Right cardiac atrium (tissue), 5 donors: ENCODE data around the gene CDK6. TPM values are rescaled to one million over a fixed set of nuclear protein-coding genes. Genes with fewer than 3 reads are reported as not detected.

Source experiments
- ATAC-seq, 2 donors: fragments of 200-7000 bp; cut with Tn5 transposase; one replicate each; pipeline versions ENCODE4 v1.8.0 to v1.9.1; 2020; ENCODE audit warnings: moderate library complexity in 2 of 2, mild to moderate bottlenecking in 1 of 2
- DNase-seq, 3 donors: peaks; one replicate each; pipeline ENCODE4 v3.0.0-alpha.2; 2020
- H3K27ac ChIP-seq: one replicate; pipeline ENCODE4 v1.5.1; 2013; ENCODE audit warnings: mild to moderate bottlenecking, low read length, control low read depth, moderate library complexity
- H3K27me3 ChIP-seq: one replicate; pipeline ENCODE4 v1.6.1; 2013; ENCODE audit not compliant: control insufficient read depth, insufficient read depth
- H3K4me1 ChIP-seq: one replicate; pipeline ENCODE4 v1.6.1; 2013; ENCODE audit warnings: low read length; ENCODE audit not compliant: control insufficient read depth, insufficient read depth
- H3K4me3 ChIP-seq: one replicate; pipeline ENCODE4 v1.5.1; 2013; ENCODE audit warnings: low read length, control low read depth
- H3K9me3 ChIP-seq: one replicate; pipeline ENCODE4 v1.6.1; 2013; ENCODE audit warnings: low read length; ENCODE audit not compliant: control insufficient read depth
- WGBS: extraction: QIAGEN DNeasy Blood & Tissue Kit; methylation state at CpG from one replicate; pipeline ENCODE4 v1.1.7; 2013; 5-methylcytosine and 5-hydroxymethylcytosine counted together
- intact Hi-C, 4 donors: fragments of 100-400 bp; cut with DNase I; formaldehyde crosslinking; loops; one replicate each; pipeline versions ENCODE4 v1.11.0 to v1.14.0; 2022 to 2023
- polyA plus RNA-seq: library from polyadenylated mRNA; stranded (reverse); fragments of 200-250 nt; gene quantifications from one replicate; pipeline ENCODE4 v1.2.3, GENCODE V29; 2013
- total RNA-seq, 4 donors: library from RNA; stranded (reverse); fragmentation: NEBNext Ultra II Directional; extraction: Animal tissue kit (Norgen Biotek cat#: 25700); gene quantifications; one replicate each; pipeline ENCODE4 v1.2.1, GENCODE V29; 2021
- donor health status: healthy with polysubstance abuse.
- donor health status: DM: no; HTN: yes; CAD: no.
- donor health status: DM: no; HTN: no; CAD: no.
- donor health status: DM: no; HTN: yes; CAD: no; lungs with severe emphysema.
- donor health status: DM: yes; HTN: yes; CAD: no.

Gene CDK6
- total and polyA plus RNA-seq, 5 donors, result 1.8 to 9.7 (median 9.0) TPM

GRCh38 chr7:92694211-92694610 is 142.2 kb downstream of the CDK6 start:
- H3K27me3 ChIP-seq, result no peaks in the 10 kb centered on the region
- DNase-seq, result no peak
- H3K4me3 ChIP-seq, result no peak overlapping the region
- intact Hi-C loops, result loop anchor here in 2 of 4 donors (10.0 kb wide), 2 partner anchors 69 to 141 kb away; partner anchors contain the start of gene CDK6 (in 1 of the 2)
- no peak overlapping the region for H3K27ac ChIP-seq
- H3K9me3 ChIP-seq, result no peaks in the 10 kb centered on the region
- ATAC-seq, result no peak
- peaks cover 2% of the 10 kb centered on the region for H3K4me1 ChIP-seq

- no peak for DNase-seq
- Histone ChIP-seq H3K4me3 (no peak overlapping the region), H3K4me1 (peaks cover 1% of the 10 kb centered on the region), H3K27me3 (no peaks in the 10 kb centered on the region), H3K27ac (no peak overlapping the region), H3K9me3 (no peaks in the 10 kb centered on the region)
- WGBS, result 98% methylated on average over 1 of the region's 1 CpG
- intact Hi-C loops, result loop anchor here in 2 of 4 donors (10.0 kb wide), 2 partner anchors 69 to 141 kb away; partner anchors contain the start of gene CDK6 (in 1 of the 2)
- ATAC-seq, result no peak
Measured at GRCh38 chr7:92693519-92693918, 142.9 kb downstream of the CDK6 start.

GRCh38 chr7:92691578-92691977 is 144.8 kb downstream of the CDK6 start:
- H3K27me3 ChIP-seq, result no peaks in the 10 kb centered on the region
- no peaks in the 10 kb centered on the region for H3K9me3 ChIP-seq
- H3K27ac ChIP-seq, result no peak overlapping the region
- no peak overlapping the region for H3K4me3 ChIP-seq
- 39% methylated on average over 2 of the region's 2 CpGs for WGBS
- ATAC-seq (no peak), DNase-seq (no peak)
- intact Hi-C loops, result loop anchor here in 2 of 4 donors (10.0 kb wide), 2 partner anchors 67 to 143 kb away; partner anchors contain the start of gene CDK6 (in 1 of the 2)
- no peaks in the 10 kb centered on the region for H3K4me1 ChIP-seq

GRCh38 chr7:92685136-92686042 is 151.0 kb downstream of the CDK6 start:
- Histone ChIP-seq H3K27me3 (no peaks in the 10 kb centered on the region), H3K4me1 (peaks cover 3% of the 10 kb centered on the region), H3K9me3 (no peaks in the 10 kb centered on the region), H3K27ac (no peak overlapping the region), H3K4me3 (no peak overlapping the region)
- intact Hi-C loops, result no loop called here
- ATAC-seq (no peak), DNase-seq (peak in 1 of 3 donors; percentile 39)
- WGBS, result 90% methylated on average over 6 of the region's 6 CpGs

GRCh38 chr7:92684274-92684673 is 152.1 kb downstream of the CDK6 start:
- Histone ChIP-seq H3K9me3 (no peaks in the 10 kb centered on the region), H3K4me3 (no peak overlapping the region), H3K27ac (no peak overlapping the region), H3K4me1 (peaks cover 3% of the 10 kb centered on the region), H3K27me3 (no peaks in the 10 kb centered on the region)
- no peak for DNase-seq
- intact Hi-C loops, result no loop called here
- 86% methylated on average over 1 of the region's 1 CpG for WGBS
- ATAC-seq, result peak in 1 of 2 donors; percentile 20

GRCh38 chr7:92682903-92683539 is 153.4 kb downstream of the CDK6 start:
- peaks cover 3% of the 10 kb centered on the region for H3K4me1 ChIP-seq
- H3K9me3 ChIP-seq, result no peaks in the 10 kb centered on the region
- no peak overlapping the region for H3K27ac ChIP-seq
- WGBS, result 31% methylated on average over 3 of the region's 3 CpGs
- intact Hi-C loops, result no loop called here
- DNase-seq (no peak), ATAC-seq (no peak)
- no peak overlapping the region for H3K4me3 ChIP-seq
- no peaks in the 10 kb centered on the region for H3K27me3 ChIP-seq

- WGBS, result 81% methylated on average over 5 of the region's 5 CpGs
- intact Hi-C loops, result no loop called here
- H3K4me3 ChIP-seq, result no peak overlapping the region
- no peaks in the 10 kb centered on the region for H3K9me3 ChIP-seq
- peaks cover 3% of the 10 kb centered on the region for H3K4me1 ChIP-seq
- ATAC-seq (no peak), DNase-seq (no peak)
- H3K27ac ChIP-seq, result no peak overlapping the region
- no peaks in the 10 kb centered on the region for H3K27me3 ChIP-seq
Measured at GRCh38 chr7:92682330-92682729, 154.0 kb downstream of the CDK6 start.

- H3K27me3 ChIP-seq, result no peaks in the 10 kb centered on the region
- DNase-seq (peak in 1 of 3 donors; percentile 31), ATAC-seq (no peak)
- peaks cover 3% of the 10 kb centered on the region for H3K4me1 ChIP-seq
- 83% methylated on average over 5 of the region's 5 CpGs for WGBS
- H3K9me3 ChIP-seq, result no peaks in the 10 kb centered on the region
- no peak overlapping the region for H3K27ac ChIP-seq
- intact Hi-C loops, result no loop called here
- no peak overlapping the region for H3K4me3 ChIP-seq
Measured at GRCh38 chr7:92681633-92682032, 154.7 kb downstream of the CDK6 start.

- H3K4me3 ChIP-seq, result no peak overlapping the region
- H3K9me3 ChIP-seq, result no peaks in the 10 kb centered on the region
- DNase-seq, result no peak
- 100% methylated on average over 1 of the region's 1 CpG for WGBS
- no peak overlapping the region for H3K27ac ChIP-seq
- H3K4me1 ChIP-seq, result peaks cover 3% of the 10 kb centered on the region
- ATAC-seq, result no peak
- intact Hi-C loops, result no loop called here
- H3K27me3 ChIP-seq, result no peaks in the 10 kb centered on the region
Measured at GRCh38 chr7:92680442-92680841, 155.9 kb downstream of the CDK6 start.

- Histone ChIP-seq H3K27ac (no peak overlapping the region), H3K4me3 (no peak overlapping the region), H3K4me1 (no peaks in the 10 kb centered on the region), H3K27me3 (no peaks in the 10 kb centered on the region), H3K9me3 (no peaks in the 10 kb centered on the region)
- ATAC-seq (no peak), DNase-seq (no peak)
- intact Hi-C loops, result no loop called here
- 98% methylated on average over 3 of the region's 3 CpGs for WGBS
Measured at GRCh38 chr7:92678291-92678920, 158.0 kb downstream of the CDK6 start.

- Histone ChIP-seq H3K9me3 (no peaks in the 10 kb centered on the region), H3K27ac (no peak overlapping the region), H3K4me1 (no peaks in the 10 kb centered on the region), H3K27me3 (no peaks in the 10 kb centered on the region), H3K4me3 (no peak overlapping the region)
- intact Hi-C loops, result no loop called here
- ATAC-seq, result no peak
- no peak for DNase-seq
Measured at GRCh38 chr7:92674379-92674778, 162.0 kb downstream of the CDK6 start.
